ENCODE results near the gene TBX4. TPM values are rescaled to one million over a fixed set of nuclear protein-coding genes. Genes with fewer than 3 reads are reported as not detected.

TBX4 gene
- total RNA-seq, 2 donors from 2014 or later = not detected

- 79 to 83% methylated on average over 2 to 5 of the region's 5 CpGs for WGBS, 2 experiments (ENCODE audit: insufficient coverage in 1 of 2, insufficient read length in 1 of 2)
- Mint-ChIP-seq H3K27me3 (ENCODE audit: insufficient read depth) (peaks cover 55% of the 10 kb centered on the region), H3K4me3 (no peak overlapping the region), H3K4me1 (no peaks in the 10 kb centered on the region), H3K27ac (no peak overlapping the region), H3K9me3 (no peaks in the 10 kb centered on the region), H3K36me3 (ENCODE audit: low read depth) (no peaks in the 10 kb centered on the region)
- H3K9ac ChIP-seq (ENCODE audit: extremely low read depth, low read length, poor library complexity, severe bottlenecking) = no peak overlapping the region
- no peaks in the 10 kb centered on the region for H3K36me3 ChIP-seq (ENCODE audit: control insufficient read depth, insufficient read depth, low read length)
- H3K4me3 ChIP-seq (ENCODE audit: low read length) = no peak overlapping the region
- peaks cover 40% of the 10 kb centered on the region for H3K27me3 ChIP-seq (ENCODE audit: control insufficient read depth, insufficient read depth, low read length, poor library complexity, severe bottlenecking)
- no peaks in the 10 kb centered on the region for H3K9me3 ChIP-seq (ENCODE audit: control insufficient read depth, low read length)
- DNase-seq = no peak
- no peak overlapping the region for H3K27ac ChIP-seq (ENCODE audit: low read depth, low read length)
- H3K4me1 ChIP-seq (ENCODE audit: control insufficient read depth, insufficient read depth, low read length) = no peaks in the 10 kb centered on the region
- no peak for TF ChIP-seq CTCF (conservative IDR thresholded peaks at IDR 0.05)
Observed at GRCh38 chr17:61422116-61422799, 30.0 kb upstream of the TBX4 start.

DNA sequence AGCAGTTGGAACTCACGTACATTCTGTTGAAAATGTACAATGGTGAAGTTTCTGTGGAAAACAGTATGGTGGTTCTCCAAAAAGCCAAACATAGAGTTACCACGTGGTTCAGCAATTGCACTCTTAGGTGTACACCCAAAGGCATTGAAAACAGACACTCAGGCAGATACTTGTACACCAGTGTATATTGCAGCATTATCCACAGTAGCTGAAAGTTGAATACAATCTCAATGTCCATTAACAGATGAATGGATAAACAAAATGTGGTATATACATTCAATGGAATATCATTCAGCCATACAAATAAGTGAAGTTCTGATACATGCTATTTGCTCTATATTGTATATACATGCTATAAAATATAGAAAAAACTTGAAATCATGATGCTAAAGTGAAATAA, 29.4 kb upstream of the TBX4 start:
- Histone ChIP-seq H3K9ac (ENCODE audit: extremely low read depth, low read length, poor library complexity, severe bottlenecking) (no peak overlapping the region), H3K9me3 (ENCODE audit: control insufficient read depth, low read length) (no peaks in the 10 kb centered on the region), H3K27me3 (ENCODE audit: control insufficient read depth, insufficient read depth, low read length, poor library complexity, severe bottlenecking) (peaks cover 37% of the 10 kb centered on the region), H3K36me3 (ENCODE audit: control insufficient read depth, insufficient read depth, low read length) (no peaks in the 10 kb centered on the region), H3K27ac (ENCODE audit: low read depth, low read length) (no peak overlapping the region), H3K4me3 (ENCODE audit: low read length) (no peak overlapping the region), H3K4me1 (ENCODE audit: control insufficient read depth, insufficient read depth, low read length) (no peaks in the 10 kb centered on the region)
- no peak for TF ChIP-seq CTCF (conservative IDR thresholded peaks at IDR 0.05)
- DNase-seq = no peak
- Mint-ChIP-seq H3K9me3 (no peaks in the 10 kb centered on the region), H3K4me3 (no peak overlapping the region), H3K27ac (no peak overlapping the region), H3K36me3 (ENCODE audit: low read depth) (no peaks in the 10 kb centered on the region), H3K27me3 (ENCODE audit: insufficient read depth) (peaks cover 56% of the 10 kb centered on the region), H3K4me1 (no peaks in the 10 kb centered on the region)
- WGBS, 2 experiments (ENCODE audit: insufficient coverage in 1 of 2, insufficient read length in 1 of 2) = 43 to 50% methylated on average over 2 of the region's 2 CpGs

- peaks cover 50% of the 10 kb centered on the region for H3K27me3 Mint-ChIP-seq (ENCODE audit: insufficient read depth)
- H3K9ac ChIP-seq (ENCODE audit: extremely low read depth, low read length, poor library complexity, severe bottlenecking) = no peak overlapping the region
- no peaks in the 10 kb centered on the region for H3K4me1 Mint-ChIP-seq
- no peaks in the 10 kb centered on the region for H3K4me1 ChIP-seq (ENCODE audit: control insufficient read depth, insufficient read depth, low read length)
- DNase-seq = peak; percentile 28
- H3K9me3 ChIP-seq (ENCODE audit: control insufficient read depth, low read length) = no peaks in the 10 kb centered on the region
- H3K4me3 Mint-ChIP-seq = no peak overlapping the region
- peaks cover 36% of the 10 kb centered on the region for H3K27me3 ChIP-seq (ENCODE audit: control insufficient read depth, insufficient read depth, low read length, poor library complexity, severe bottlenecking)
- no peak for TF ChIP-seq CTCF (conservative IDR thresholded peaks at IDR 0.05)
- no peak overlapping the region for H3K4me3 ChIP-seq (ENCODE audit: low read length)
- no peaks in the 10 kb centered on the region for H3K9me3 Mint-ChIP-seq
- H3K36me3 ChIP-seq (ENCODE audit: control insufficient read depth, insufficient read depth, low read length) = no peaks in the 10 kb centered on the region
- no peaks in the 10 kb centered on the region for H3K36me3 Mint-ChIP-seq (ENCODE audit: low read depth)
- no peak overlapping the region for H3K27ac Mint-ChIP-seq
- WGBS, 2 experiments (ENCODE audit: insufficient coverage in 1 of 2, insufficient read length in 1 of 2) = 90 to 91% methylated on average over 8 to 10 of the region's 10 CpGs
- no peak overlapping the region for H3K27ac ChIP-seq (ENCODE audit: low read depth, low read length)
Observed at GRCh38 chr17:61423967-61424649, 28.1 kb upstream of the TBX4 start.

Measured in endodermal cell (in vitro differentiated cells).